Skin of body (tissue), 2 donors: ENCODE results near the gene EIF4EBP2. TPM values are rescaled to one million over a fixed set of nuclear protein-coding genes. Genes with fewer than 3 reads are reported as not detected.

Experiments used
- DNase-seq: peaks from one replicate; lab custom pipeline; 2025; lab: John Stamatoyannopoulos, UW
- total RNA-seq: library from RNA; depleted of rRNA; stranded (reverse); fragments of >200 nt; gene quantifications from one replicate; pipeline ENCODE4 v1.2.3, GENCODE V29; 2014

The EIF4EBP2 gene
- total RNA-seq, 1 donor from 2014 or later = 36.0 TPM

GRCh38 chr10:70459774-70460490 lies 56.0 kb downstream of the EIF4EBP2 start:
- DNase-seq = no peak

- DNase-seq = no peak
Measured at GRCh38 chr10:70461397-70462348, 57.7 kb downstream of the EIF4EBP2 start.

- DNase-seq = no peak
Measured at GRCh38 chr10:70462349-70462984, 58.5 kb downstream of the EIF4EBP2 start.

GRCh38 chr10:70465278-70465677 lies 61.3 kb downstream of the EIF4EBP2 start:
- no peak for DNase-seq

- no peak for DNase-seq
Measured at GRCh38 chr10:70465832-70466231, 61.9 kb downstream of the EIF4EBP2 start.

- DNase-seq = no peak
Measured at GRCh38 chr10:70466951-70467350, 63.0 kb downstream of the EIF4EBP2 start.

GRCh38 chr10:70472799-70473454 lies 69.0 kb downstream of the EIF4EBP2 start:
- no peak for DNase-seq

GRCh38 chr10:70474780-70475179 lies 70.8 kb downstream of the EIF4EBP2 start:
- no peak for DNase-seq

GRCh38 chr10:70475661-70476060 lies 71.7 kb downstream of the EIF4EBP2 start:
- DNase-seq = no peak

GRCh38 chr10:70476249-70477035 lies 72.5 kb downstream of the EIF4EBP2 start:
- DNase-seq = no peak

GRCh38 chr10:70477661-70478162 lies 73.8 kb downstream of the EIF4EBP2 start:
- DNase-seq = no peak

Other genes starting within 250 kb of the EIF4EBP2 start
- gene SAR1A, start 233.6 kb upstream of the EIF4EBP2 start, total RNA-seq = 163 TPM
- 88.6 TPM for gene PPA1, start 170.7 kb upstream of the EIF4EBP2 start, total RNA-seq
- gene NPFFR1, start 120.1 kb upstream of the EIF4EBP2 start, total RNA-seq = 0.59 TPM
- 4.3 TPM for gene LRRC20, start 21.5 kb upstream of the EIF4EBP2 start, total RNA-seq
- gene NODAL, start 37.5 kb downstream of the EIF4EBP2 start, total RNA-seq = not detected
- gene PALD1, start 74.6 kb downstream of the EIF4EBP2 start, total RNA-seq = 8.6 TPM
- gene PRF1, start 198.6 kb downstream of the EIF4EBP2 start, total RNA-seq = 0.79 TPM